GM19468 (cell line): ENCODE data around the gene APOA1.
"Not testable (repeated sequence)": the region's sequence is repeated elsewhere in the genome, so short reads cannot be mapped to it uniquely, and the experiment has no call there.

Experiments
- ATAC-seq: cut with Tn5 transposase; IDR thresholded peaks from one replicate; pipeline ENCODE4 v1.9.1; 2021; ENCODE audit warnings: mild to moderate bottlenecking, moderate library complexity, moderate number of reproducible peaks; ENCODE audit not compliant: unreplicated experiment; ENCODE audit errors: extremely low read depth

The APOA1 gene

DNA sequence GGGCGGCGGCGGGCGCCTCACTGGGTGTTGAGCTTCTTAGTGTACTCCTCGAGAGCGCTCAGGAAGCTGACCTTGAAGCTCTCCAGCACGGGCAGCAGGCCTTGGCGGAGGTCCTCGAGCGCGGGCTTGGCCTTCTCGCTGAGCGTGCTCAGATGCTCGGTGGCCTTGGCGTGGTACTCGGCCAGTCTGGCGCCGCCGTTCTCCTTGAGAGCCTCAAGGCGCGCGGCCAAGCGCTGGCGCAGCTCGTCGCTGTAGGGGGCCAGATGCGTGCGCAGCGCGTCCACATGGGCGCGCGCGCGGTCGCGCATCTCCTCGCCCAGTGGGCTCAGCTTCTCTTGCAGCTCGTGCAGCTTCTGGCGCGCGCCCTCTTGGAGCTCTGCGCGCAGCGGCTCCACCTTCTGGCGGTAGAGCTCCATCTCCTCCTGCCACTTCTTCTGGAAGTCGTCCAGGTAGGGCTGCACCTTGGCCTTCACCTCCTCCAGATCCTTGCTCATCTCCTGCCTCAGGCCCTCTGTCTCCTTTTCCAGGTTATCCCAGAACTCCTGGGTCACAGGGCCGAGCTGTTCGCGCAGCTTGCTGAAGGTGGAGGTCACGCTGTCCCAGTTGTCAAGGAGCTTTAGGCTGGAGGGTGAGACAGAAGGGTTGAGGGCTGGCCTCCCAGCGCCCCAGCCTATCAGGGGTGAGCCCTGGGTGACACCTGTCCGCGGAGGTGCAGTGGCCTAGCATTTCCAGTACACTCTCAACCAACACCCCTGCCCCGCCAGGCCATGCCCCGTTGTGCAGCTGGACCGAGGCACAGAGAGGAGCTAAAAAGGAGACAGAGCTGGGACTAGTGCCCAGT, 1.4 kb downstream of the APOA1 start:
- peak; percentile 85 for ATAC-seq

DNA sequence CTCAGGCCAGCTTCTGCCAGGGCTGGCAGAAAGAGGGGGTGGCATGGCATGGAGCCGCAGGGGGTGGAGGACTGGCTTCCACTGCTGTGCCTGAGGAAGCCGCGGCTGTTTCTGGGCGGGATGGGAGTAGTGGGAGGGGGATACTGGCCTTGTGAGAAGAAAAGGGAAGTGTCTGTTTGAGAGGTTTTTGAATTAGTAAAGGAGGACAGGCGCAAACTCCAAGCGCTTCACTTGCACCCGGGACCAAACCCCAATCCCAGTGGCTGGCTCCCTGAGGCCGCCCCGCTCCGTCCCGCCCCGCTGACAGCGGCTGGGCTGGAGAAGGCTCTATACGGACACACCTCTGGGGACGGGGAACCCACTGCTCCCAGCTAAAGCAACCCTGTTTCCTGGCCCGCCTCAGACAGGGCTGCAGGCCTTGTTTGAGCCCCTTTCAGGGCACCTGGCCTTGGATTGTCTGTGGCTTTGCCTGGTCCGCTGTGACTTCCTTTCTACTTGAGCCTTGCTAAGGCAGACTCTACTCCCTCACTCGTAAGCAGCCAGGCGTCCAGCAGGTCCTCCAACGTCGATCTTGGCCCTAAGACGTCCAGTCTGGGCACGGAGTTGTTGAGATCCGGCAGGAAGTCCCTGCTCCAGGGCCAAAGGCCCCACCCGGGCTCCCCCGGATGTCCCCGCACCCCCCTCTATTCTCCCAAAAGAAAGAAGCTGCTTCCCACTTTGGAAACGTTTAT, 2.2 kb downstream of the APOA1 start:
- ATAC-seq: no peak

DNA sequence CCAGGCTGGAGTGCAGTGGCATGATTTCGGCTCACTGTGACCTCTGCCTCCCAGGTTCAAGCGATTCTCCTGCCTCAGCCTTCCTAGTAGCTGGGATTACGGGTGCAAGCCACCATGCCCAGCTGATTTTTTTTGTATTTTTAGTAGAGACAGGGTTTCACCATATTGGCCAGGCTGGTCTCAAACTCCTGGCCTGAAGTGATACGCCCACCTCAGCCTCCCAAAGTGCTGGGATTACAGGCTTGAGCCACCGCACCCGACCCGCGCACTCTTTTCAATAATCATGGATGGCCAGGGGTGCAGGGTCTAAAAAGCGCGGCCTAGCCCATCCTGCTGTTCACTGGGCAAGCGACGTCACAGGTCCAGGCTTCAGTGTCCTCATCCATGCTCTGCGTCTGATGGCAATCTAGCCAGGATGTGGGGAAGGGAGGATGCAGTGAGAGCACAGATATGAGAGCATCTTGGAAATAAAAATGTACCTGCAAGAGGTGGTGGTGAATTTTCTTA, 2.8 kb downstream of the APOA1 start:
- not testable (repeated sequence) for ATAC-seq

DNA sequence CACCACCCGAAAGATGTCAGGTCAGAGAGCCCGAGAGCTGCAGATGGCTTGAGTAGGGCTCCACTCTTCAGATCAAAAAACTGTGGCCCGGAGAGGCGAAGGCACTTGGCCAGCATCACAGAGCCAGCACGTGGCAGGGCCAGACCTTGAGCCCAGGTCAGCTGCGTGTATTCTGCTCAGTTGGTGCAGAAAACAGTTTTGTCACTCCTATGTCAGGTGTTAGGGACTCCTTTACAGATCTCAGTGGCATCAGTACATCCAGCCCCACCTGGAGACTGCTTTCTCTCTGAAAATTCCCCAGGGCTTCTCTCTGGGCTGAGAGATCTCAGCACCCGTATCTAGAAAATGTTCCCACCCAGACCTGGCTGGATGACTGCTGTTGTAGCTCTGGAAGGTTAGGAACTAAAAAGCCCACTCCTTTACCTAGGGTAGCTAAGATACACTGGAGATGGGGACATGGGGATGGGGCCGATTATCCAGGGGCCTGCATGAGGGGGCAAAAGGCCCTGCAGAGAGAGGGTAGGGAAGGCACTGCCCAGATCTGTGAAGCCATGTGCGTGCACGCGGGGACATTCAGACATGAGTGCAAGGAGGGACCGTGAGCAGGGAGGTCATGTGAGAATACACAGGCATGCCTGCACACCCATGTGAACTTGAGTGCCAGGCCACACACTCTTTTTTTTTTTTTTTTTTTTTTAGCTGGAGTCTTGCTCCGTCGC, 3.4 kb downstream of the APOA1 start:
- ATAC-seq: no peak

DNA sequence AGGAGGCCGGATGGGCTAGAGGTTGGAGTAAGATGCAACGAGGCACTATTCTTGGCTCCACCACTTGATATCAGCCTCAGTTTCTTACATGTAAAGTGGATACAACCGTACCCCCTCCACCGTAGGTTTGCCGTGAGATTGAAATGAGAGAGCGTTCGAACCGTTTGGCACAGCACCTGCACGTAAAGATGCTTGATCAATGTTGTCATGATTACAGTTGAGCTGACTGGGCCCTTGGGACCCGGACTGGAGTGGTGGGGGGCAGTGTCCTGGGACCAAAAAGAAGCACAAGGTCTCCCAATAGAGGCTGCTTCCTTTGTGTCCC, 4.0 kb downstream of the APOA1 start:
- no peak for ATAC-seq

DNA sequence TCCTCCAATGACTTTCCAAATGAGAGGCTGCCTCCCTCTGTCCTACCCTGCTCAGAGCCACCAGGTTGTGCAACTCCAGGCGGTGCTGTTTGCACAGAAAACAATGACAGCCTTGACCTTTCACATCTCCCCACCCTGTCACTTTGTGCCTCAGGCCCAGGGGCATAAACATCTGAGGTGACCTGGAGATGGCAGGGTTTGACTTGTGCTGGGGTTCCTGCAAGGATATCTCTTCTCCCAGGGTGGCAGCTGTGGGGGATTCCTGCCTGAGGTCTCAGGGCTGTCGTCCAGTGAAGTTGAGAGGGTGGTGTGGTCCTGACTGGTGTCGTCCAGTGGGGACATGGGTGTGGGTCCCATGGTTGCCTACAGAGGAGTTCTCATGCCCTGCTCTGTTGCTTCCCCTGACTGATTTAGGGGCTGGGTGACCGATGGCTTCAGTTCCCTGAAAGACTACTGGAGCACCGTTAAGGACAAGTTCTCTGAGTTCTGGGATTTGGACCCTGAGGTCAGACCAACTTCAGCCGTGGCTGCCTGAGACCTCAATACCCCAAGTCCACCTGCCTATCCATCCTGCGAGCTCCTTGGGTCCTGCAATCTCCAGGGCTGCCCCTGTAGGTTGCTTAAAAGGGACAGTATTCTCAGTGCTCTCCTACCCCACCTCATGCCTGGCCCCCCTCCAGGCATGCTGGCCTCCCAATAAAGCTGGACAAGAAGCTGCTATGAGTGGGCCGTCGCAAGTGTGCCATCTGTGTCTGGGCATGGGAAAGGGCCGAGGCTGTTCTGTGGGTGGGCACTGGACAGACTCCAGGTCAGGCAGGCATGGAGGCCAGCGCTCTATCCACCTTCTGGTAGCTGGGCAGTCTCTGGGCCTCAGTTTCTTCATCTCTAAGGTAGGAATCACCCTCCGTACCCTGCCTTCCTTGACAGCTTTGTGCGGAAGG, 4.8 kb downstream of the APOA1 start:
- ATAC-seq: no peak

DNA sequence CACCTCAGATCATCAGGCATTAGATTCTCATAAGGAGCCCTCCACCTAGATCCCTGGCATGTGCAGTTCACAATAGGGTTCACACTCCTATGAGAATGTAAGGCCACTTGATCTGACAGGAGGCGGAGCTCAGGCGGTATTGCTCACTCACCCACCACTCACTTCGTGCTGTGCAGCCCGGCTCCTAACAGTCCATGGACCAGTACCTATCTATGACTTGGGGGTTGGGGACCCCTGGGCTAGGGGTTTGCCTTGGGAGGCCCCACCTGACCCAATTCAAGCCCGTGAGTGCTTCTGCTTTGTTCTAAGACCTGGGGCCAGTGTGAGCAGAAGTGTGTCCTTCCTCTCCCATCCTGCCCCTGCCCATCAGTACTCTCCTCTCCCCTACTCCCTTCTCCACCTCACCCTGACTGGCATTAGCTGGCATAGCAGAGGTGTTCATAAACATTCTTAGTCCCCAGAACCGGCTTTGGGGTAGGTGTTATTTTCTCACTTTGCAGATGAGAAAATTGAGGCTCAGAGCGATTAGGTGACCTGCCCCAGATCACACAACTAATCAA, 5.6 kb downstream of the APOA1 start:
- no peak for ATAC-seq

DNA sequence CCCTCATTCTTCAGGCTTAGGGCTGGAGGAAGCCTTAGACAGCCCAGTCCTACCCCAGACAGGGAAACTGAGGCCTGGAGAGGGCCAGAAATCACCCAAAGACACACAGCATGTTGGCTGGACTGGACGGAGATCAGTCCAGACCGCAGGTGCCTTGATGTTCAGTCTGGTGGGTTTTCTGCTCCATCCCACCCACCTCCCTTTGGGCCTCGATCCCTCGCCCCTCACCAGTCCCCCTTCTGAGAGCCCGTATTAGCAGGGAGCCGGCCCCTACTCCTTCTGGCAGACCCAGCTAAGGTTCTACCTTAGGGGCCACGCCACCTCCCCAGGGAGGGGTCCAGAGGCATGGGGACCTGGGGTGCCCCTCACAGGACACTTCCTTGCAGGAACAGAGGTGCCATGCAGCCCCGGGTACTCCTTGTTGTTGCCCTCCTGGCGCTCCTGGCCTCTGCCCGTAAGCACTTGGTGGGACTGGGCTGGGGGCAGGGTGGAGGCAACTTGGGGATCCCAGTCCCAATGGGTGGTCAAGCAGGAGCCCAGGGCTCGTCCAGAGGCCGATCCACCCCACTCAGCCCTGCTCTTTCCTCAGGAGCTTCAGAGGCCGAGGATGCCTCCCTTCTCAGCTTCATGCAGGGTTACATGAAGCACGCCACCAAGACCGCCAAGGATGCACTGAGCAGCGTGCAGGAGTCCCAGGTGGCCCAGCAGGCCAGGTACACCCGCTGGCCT, 7.1 kb downstream of the APOA1 start:
- no peak for ATAC-seq

DNA sequence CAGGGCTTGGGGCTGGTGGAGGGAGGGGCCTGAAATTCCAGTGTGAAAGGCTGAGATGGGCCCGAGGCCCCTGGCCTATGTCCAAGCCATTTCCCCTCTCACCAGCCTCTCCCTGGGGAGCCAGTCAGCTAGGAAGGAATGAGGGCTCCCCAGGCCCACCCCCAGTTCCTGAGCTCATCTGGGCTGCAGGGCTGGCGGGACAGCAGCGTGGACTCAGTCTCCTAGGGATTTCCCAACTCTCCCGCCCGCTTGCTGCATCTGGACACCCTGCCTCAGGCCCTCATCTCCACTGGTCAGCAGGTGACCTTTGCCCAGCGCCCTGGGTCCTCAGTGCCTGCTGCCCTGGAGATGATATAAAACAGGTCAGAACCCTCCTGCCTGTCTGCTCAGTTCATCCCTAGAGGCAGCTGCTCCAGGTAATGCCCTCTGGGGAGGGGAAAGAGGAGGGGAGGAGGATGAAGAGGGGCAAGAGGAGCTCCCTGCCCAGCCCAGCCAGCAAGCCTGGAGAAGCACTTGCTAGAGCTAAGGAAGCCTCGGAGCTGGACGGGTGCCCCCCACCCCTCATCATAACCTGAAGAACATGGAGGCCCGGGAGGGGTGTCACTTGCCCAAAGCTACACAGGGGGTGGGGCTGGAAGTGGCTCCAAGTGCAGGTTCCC, 7.8 kb downstream of the APOA1 start, which contains the start of gene APOC3:
APOC3 (plus strand) TSS at position 383 of the 659 bp plus-strand sequence. CDS start 676 bp downstream, outside the sequence.
- ATAC-seq: no peak

DNA sequence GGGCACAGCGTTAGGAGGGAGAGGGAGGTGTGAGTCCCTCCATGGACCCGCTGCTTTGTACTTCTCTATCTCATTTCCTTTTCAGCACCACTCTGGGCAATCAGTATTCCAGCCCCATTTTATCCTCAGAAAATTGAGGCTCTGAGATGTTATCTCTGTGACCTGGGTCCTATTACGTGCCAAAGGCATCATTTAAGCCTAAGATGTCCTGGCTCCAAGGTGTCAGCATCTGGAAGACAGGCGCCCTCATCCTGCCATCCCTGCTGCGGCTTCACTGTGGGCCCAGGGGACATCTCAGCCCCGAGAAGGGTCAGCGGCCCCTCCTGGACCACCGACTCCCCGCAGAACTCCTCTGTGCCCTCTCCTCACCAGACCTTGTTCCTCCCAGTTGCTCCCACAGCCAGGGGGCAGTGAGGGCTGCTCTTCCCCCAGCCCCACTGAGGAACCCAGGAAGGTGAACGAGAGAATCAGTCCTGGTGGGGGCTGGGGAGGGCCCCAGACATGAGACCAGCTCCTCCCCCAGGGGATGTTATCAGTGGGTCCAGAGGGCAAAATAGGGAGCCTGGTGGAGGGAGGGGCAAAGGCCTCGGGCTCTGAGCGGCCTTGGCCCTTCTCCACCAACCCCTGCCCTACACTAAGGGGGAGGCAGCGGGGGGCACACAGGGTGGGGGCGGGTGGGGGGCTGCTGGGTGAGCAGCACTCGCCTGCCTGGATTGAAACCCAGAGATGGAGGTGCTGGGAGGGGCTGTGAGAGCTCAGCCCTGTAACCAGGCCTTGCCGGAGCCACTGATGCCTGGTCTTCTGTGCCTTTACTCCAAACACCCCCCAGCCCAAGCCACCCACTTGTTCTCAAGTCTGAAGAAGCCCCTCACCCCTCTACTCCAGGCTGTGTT, 8.5 kb downstream of the APOA1 start:
- ATAC-seq: no peak

DNA sequence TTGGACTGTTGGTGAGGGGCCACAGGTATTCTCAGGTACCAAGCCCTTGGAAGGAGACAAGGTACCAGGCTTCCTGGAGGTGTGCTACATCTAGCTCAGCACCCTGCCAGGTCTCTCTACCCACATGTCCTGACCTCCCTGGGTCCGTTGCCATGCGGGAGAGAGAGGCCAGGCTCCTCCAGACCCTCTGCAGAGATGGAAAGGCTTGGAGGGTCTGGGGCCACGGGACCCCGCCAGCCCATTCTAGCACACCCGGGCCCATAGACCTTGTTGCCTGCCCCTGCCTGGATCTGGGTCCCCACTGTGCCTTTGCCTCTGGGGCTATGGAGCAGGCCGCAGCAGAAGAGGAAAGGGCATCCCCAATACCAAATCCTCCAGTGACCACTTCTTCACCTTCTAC, 10.0 kb downstream of the APOA1 start:
- ATAC-seq: no peak

DNA sequence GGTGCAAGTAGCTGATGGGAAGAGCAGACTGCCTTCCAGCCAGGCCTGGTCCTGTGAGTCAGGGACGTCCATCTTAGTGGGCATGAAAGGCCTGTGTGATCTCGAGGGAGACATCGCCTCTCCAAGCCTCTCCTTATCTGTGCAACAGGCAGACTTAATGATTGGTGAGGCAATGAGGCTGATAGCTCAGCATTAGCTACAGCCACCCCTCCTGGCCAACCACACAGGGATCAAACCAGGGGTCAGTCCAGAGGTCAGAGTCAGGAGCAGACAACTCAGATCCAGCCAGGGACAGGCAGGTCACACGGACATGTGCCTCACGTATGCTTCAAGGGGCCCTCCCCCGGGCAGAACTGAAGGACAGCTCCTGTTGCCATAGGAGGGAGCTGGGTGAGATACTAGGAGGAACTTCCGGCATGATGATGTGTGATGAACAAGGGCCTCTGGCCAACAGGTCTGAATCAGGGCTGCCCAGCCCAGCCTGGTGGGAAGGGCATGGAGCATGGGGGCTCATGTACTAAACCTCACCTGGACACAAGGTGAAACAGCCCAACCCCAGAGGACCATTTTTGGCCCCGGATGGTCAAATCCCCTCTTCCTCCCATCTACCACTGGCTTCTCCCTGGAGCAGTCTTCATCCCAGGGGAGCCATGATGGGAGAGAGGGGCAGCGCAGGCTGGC, 10.5 kb downstream of the APOA1 start:
- no peak for ATAC-seq

DNA sequence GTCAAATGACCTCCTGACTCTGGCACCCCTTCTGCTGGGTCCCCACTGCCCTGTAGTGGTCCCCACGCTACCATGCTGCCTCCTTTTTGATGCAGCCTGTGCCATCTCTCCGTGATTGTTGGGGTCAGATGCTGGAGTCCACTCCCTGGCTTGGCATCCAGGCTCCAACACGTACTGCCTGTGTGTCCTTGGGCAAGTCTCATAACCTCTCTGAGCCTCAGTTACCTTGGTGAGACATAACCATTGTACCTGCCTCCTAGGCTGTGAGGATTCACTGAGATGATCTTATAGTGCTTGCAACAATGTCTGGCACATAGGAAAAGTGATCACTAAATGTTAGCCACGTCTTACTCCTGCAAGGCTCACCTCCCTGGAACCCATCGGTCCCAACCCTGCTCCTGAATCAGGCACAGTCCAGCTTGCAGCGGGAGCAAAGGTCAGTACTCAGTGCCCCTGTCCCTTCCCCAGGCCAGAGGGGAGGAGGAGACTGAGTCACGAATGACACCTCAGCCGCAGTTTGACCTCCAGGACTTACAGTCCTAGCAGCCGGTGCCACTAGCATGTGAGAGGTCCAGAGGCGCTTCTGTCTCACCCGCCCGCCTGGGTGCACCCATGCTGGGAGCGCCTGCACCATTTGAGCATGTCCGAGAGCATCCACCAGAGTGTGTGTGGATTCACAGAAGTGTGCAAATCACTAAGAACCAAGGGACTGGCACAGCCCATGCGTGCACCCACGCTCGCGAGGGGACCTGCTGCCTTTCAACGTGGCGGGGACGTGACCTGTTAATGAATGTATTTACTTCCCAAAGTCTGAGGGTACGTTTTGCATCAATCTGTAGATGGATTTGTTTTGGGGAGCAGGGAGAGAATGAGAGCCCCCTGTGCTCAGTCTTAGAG, 11.3 kb downstream of the APOA1 start:
- ATAC-seq: no peak

DNA sequence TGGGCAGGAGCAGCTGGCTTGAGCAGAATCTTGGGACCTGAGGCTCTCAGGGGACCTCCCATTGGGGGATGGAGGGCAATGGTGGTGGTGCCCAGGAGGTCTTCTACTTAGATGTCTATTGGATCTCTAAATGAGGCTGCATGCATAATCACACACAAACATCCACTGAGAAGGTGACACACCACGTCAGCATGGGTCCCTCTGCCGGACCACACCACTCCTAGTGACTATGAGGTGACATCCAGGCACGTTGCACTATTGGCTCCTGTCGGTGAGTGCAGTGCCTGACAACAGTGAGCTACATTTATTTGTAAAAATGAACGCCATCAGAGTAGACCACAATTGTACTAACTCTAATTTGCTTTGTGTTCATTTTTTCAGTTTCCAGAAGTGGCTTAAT, 12.0 kb downstream of the APOA1 start:
- no peak for ATAC-seq

DNA sequence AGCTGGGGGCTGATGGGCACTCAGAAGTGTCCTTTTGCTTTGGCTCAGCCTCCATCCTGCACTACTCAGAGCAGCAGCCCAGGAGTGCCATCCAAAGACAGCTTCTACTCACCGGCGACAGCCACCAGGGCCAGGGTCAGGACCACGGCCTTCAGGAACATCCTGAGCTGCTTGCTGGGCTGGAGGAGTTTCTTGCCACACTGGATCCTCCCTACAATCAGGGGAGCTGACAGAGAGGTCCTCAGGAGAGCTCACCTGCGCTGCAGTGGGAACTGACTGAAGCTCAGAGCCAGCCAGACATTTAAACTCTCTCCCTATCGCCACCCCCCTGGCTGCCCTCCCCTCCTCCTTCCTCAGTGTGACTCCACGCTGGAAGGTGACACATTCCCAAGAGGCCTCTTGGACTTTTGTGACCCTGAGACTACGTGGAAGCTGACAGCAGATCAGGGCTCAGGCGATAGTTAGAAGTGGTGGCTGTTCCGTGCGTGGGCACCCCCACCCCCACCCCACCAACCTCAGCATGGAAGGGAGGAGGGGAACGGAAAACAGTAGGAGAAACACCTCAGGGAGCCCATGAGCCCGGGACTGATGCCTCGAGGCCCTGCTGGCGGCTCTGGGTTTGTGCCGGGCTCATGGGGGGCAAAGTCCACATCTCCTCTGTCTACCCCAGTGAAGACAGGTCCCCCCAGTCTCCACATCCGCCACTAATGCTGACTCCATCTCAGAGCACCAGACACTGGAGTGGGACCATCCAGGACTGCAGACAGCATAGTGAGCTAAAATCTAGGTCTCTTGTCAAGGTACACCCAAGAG, 14.2 kb downstream of the APOA1 start, which contains the start of gene APOA4:
APOA4 (minus strand) TSS at position 274 of the 813 bp plus-strand sequence; CDS start at position 161, 113 bp downstream.
- ATAC-seq: no peak
